K562 (cell line): ENCODE data around the gene CHTOP. TPM values are rescaled to one million over a fixed set of nuclear protein-coding genes. Genes with fewer than 3 reads are reported as not detected.

Source experiments
- ATAC-seq: fragments of 200-7000 bp; cut with Tn5 transposase; 3 replicates; pipeline ENCODE4 v1.9.1; 2020; ENCODE audit warnings: moderate library complexity
- BruUV-seq: library from RNA; stranded (reverse); fragments of 400-500 nt; replicated peaks from 2 replicates; lab custom pipeline; 2021; lab: Mats Ljungman, UMichigan
- CTCF ChIA-PET: fragments of 300-600 bp; formaldehyde crosslinking; extraction: SDS; loops from one replicate; lab custom pipeline; 2021; ENCODE audit warnings: low intra/inter-chr PET ratio; lab: Yijun Ruan, JAX
- POLR2A ChIA-PET: fragments of 300-600, 350-650 bp; sonication (Branson Sonifier 250); formaldehyde crosslinking; extraction: SDS; loops from one replicate; lab custom pipeline; 2021; ENCODE audit warnings: antibody characterized with exemption, inconsistent platforms; lab: Yijun Ruan, JAX
- DNase-seq, 4 experiments: peaks; one replicate each; pipeline versions ENCODE4 v3.0.0 to v3.0.0-alpha.2; 2011 to 2018; ENCODE audit warnings: low spot score in 3 of 4, mixed read lengths in 3 of 4; ENCODE audit errors: extremely low read depth in 1 of 4
- FAIRE-seq: peaks from 2 replicates; lab custom pipeline; 2011; peaks lifted over from hg19 to GRCh38; lab: Jason Lieb, UNC
- H2AFZ ChIP-seq: 2 replicates; pipeline ENCODE4 v1.6.0; 2011; ENCODE audit warnings: low read depth, low read length, control low read depth, inconsistent platforms
- H3K27ac ChIP-seq: fragments of 200-600 bp; 3 replicates; pipeline ENCODE4 v1.8.0; 2011; ENCODE audit warnings: low read depth, mild to moderate bottlenecking, control low read depth, inconsistent platforms, low read length, moderate library complexity, mixed read lengths; ENCODE audit errors: extremely low read depth
- H3K27me3 ChIP-seq, 2 experiments: fragments of 300-600 bp in 1 of 2; 2 replicates in 1 of 2; 3 replicates in 1 of 2; pipeline versions ENCODE4 v1.6.0 to v1.8.0; 2011; ENCODE audit warnings: inconsistent platforms in 2 of 2, low read length in 2 of 2, mild to moderate bottlenecking in 1 of 2, mixed read lengths in 1 of 2, moderate library complexity in 1 of 2; ENCODE audit not compliant: control insufficient read depth in 2 of 2, insufficient read depth in 2 of 2
- H3K36me3 ChIP-seq: fragments of 300-600 bp; 3 replicates; pipeline ENCODE4 v1.8.0; 2011; ENCODE audit warnings: mild to moderate bottlenecking, low read length, inconsistent platforms; ENCODE audit not compliant: control insufficient read depth, insufficient read depth
- H3K4me1 ChIP-seq, 2 experiments: fragments of 200-600 bp in 1 of 2; replicated peaks in 1 of 2; 2 replicates in 1 of 2; 3 replicates in 1 of 2; pipeline versions ENCODE4 v1.5.1 to v1.8.0; 2011; ENCODE audit warnings: inconsistent platforms in 2 of 2, low read length in 2 of 2, mild to moderate bottlenecking in 1 of 2, mixed read lengths in 1 of 2, moderate library complexity in 1 of 2; ENCODE audit not compliant: control insufficient read depth in 2 of 2, insufficient read depth in 2 of 2
- H3K4me2 ChIP-seq: 2 replicates; pipeline ENCODE4 v1.6.1; 2011; ENCODE audit warnings: low read length, control low read depth, inconsistent platforms, mixed read lengths; ENCODE audit not compliant: insufficient read depth
- H3K4me3 ChIP-seq: fragments of 200-600 bp; sonication (generic), shearing (Covaris generic); 2 replicates; pipeline ENCODE4 v1.5.1; 2016; ENCODE audit warnings: control low read depth, inconsistent platforms
- H3K79me2 ChIP-seq: fragments of 200-600 bp; 3 replicates; pipeline ENCODE4 v1.8.0; 2011; ENCODE audit warnings: low read length, inconsistent platforms; ENCODE audit not compliant: control insufficient read depth, insufficient read depth
- H3K9ac ChIP-seq, 2 experiments: 2 replicates each; pipeline versions ENCODE4 v1.6.0 to v1.6.1; 2011; ENCODE audit warnings: low read depth in 2 of 2, low read length in 2 of 2, control low read depth in 1 of 2, inconsistent platforms in 1 of 2, mild to moderate bottlenecking in 1 of 2, mixed read lengths in 1 of 2; ENCODE audit not compliant: insufficient read depth in 1 of 2
- H3K9me1 ChIP-seq: one replicate; pipeline ENCODE4 v1.6.0; 2011; ENCODE audit warnings: inconsistent platforms, mild to moderate bottlenecking, low read length, moderate library complexity; ENCODE audit not compliant: control insufficient read depth, insufficient read depth
- H3K9me3 ChIP-seq: replicated peaks from 2 replicates; pipeline ENCODE4 v1.5.1; 2011; ENCODE audit warnings: low read depth, low read length, inconsistent platforms; ENCODE audit not compliant: control insufficient read depth, insufficient read depth
- H4K20me1 ChIP-seq: replicated peaks from 2 replicates; pipeline ENCODE4 v1.6.1; 2011; ENCODE audit warnings: low read length, inconsistent platforms, mixed read lengths; ENCODE audit not compliant: control insufficient read depth, insufficient read depth
- BCOR ChIP-seq: fragments of 450-650 bp; IDR thresholded peaks from 2 replicates; pipeline ENCODE4 v1.6.1; 2016
- BHLHE40 ChIP-seq: IDR thresholded peaks from 2 replicates; pipeline ENCODE4 v1.6.1; 2011; ENCODE audit warnings: low read length, improper control_type of control experiment
- BRD9 ChIP-seq: fragments of 450-650 bp; IDR thresholded peaks from 2 replicates; pipeline ENCODE4 v1.6.1; 2018; ENCODE audit warnings: low read depth; ENCODE audit not compliant: partially characterized antibody
- CEBPG ChIP-seq, 3 experiments: fragments of 200-800 bp in 1 of 3; sonication (Bioruptor generic) in 1 of 3; sonication (generic) in 1 of 3; formaldehyde crosslinking in 1 of 3; IDR thresholded peaks in 2 of 3; conservative IDR thresholded peaks in 1 of 3; 2 replicates each; pipeline versions ENCODE4 v1.6.1 to v1.8.0; 2016 to 2022; ENCODE audit warnings: missing compliant biosample characterization in 2 of 3, missing genetic modification characterization in 2 of 3, mild to moderate bottlenecking in 1 of 3, missing genetic modification reagents in 1 of 3
- CHD1 ChIP-seq: fragments of 200-600 bp; sonication (generic); IDR thresholded peaks from one replicate; pipeline ENCODE4 v1.6.1; 2012; ENCODE audit warnings: mild to moderate bottlenecking, moderate library complexity, low read length, inconsistent platforms
- DPF2 ChIP-seq: fragments of 450-650 bp; IDR thresholded peaks from 2 replicates; pipeline ENCODE4 v1.6.1; 2016
- EHMT2 ChIP-seq: fragments of 450-650 bp; IDR thresholded peaks from 2 replicates; pipeline ENCODE4 v1.6.1; 2018; ENCODE audit warnings: antibody characterized with exemption
- FOXK1 ChIP-seq: sonication (generic); formaldehyde crosslinking; IDR thresholded peaks from 2 replicates; pipeline ENCODE4 v1.8.0; 2022; ENCODE audit warnings: missing genetic modification reagents, mild to moderate bottlenecking, borderline replicate concordance
- IFI16 ChIP-seq: fragments of 250-450 bp; sonication (Bioruptor Pico); IDR thresholded peaks from 2 replicates; pipeline ENCODE4 v2.1.2; 2022; ENCODE audit warnings: mild to moderate bottlenecking, inconsistent platforms
- ILK ChIP-seq: fragments of 450-650 bp; IDR thresholded peaks from 2 replicates; pipeline ENCODE4 v1.6.1; 2016; ENCODE audit warnings: missing genetic modification characterization, low read depth, mild to moderate bottlenecking, missing compliant biosample characterization, moderate library complexity, borderline replicate concordance
- KDM1A ChIP-seq, 2 experiments: fragments of 450-650 bp; IDR thresholded peaks; 2 replicates each; pipeline ENCODE4 v1.6.1; 2016; ENCODE audit warnings: mild to moderate bottlenecking in 2 of 2
- MAFK ChIP-seq: IDR thresholded peaks from 2 replicates; pipeline ENCODE4 v1.6.1; 2011; ENCODE audit warnings: low read length, improper control_type of control experiment
- MCM5 ChIP-seq: fragments of 450-650 bp; IDR thresholded peaks from 2 replicates; pipeline ENCODE4 v1.6.1; 2016; ENCODE audit warnings: low read depth
- MNT ChIP-seq, 2 experiments: fragments of 450-650 bp; conservative IDR thresholded peaks; 2 replicates each; pipeline ENCODE4 v1.6.1; 2017; ENCODE audit warnings: mild to moderate bottlenecking in 2 of 2, moderate library complexity in 2 of 2
- NFIX ChIP-seq: fragments of 250-450 bp; sonication (Bioruptor Pico); IDR thresholded peaks from 2 replicates; pipeline ENCODE4 v1.4.0; 2020; ENCODE audit warnings: low read depth, mild to moderate bottlenecking, moderate library complexity
- SAFB2 ChIP-seq: fragments of 200-400 bp; formaldehyde crosslinking; IDR thresholded peaks from 2 replicates; pipeline ENCODE4 v1.6.1; 2018; ENCODE audit warnings: borderline replicate concordance, low read length, low read depth, moderate library complexity; ENCODE audit not compliant: severe bottlenecking
- SOX6 ChIP-seq: fragments of 450-650 bp; IDR thresholded peaks from 2 replicates; pipeline ENCODE4 v1.6.1; 2014; ENCODE audit warnings: mild to moderate bottlenecking
- ZBTB33 ChIP-seq: sonication (generic); formaldehyde crosslinking; IDR thresholded peaks from 2 replicates; pipeline ENCODE4 v1.8.1; 2023; ENCODE audit warnings: mild to moderate bottlenecking, missing genetic modification reagents
- ZNF79 ChIP-seq: fragments of 250-450 bp; sonication (Bioruptor Pico); IDR thresholded peaks from 2 replicates; pipeline ENCODE4 v1.4.0; 2020; ENCODE audit warnings: low read depth, mild to moderate bottlenecking, moderate library complexity
- WGBS: fragments of 100-300 bp; shearing (Covaris generic); methylation state at CpG from one replicate; pipeline ENCODE4 v1.1.6; 2016; ENCODE audit warnings: low coverage, mixed read lengths; ENCODE audit not compliant: insufficient coverage; ENCODE audit errors: missing lambda C conversion rate; 5-methylcytosine and 5-hydroxymethylcytosine counted together
- in situ Hi-C: fragments of 300-500 bp; cut with MboI; formaldehyde crosslinking; loops from 4 replicates; pipeline ENCODE4 v1.15.0; 2018; ENCODE audit warnings: inconsistent platforms, mixed read lengths
- intact Hi-C: fragments of 100-400 bp; cut with micrococcal nuclease; formaldehyde crosslinking; loops from 2 replicates; pipeline ENCODE4 v1.14.2; 2022
- polyA plus RNA-seq, 8 experiments: library from polyadenylated mRNA; depleted of rRNA in 4 of 8; stranded (reverse) in 5 of 8; unstranded in 3 of 8; fragments of >200 nt; fragmentation: Nextera tagmentation in 2 of 8; fragmentation: Illumina TruSeq in 1 of 8; extraction: Ambion mirVana in 2 of 8; extraction: Trizol in 1 of 8; gene quantifications; 2 replicates each; pipeline versions ENCODE4 v1.2.1 to v1.2.3, GENCODE V29; 2011 to 2014; ENCODE audit warnings: inconsistent platforms in 1 of 8, missing spikeins in 1 of 8
- total RNA-seq, 7 experiments: library from RNA; depleted of rRNA in 6 of 7; stranded (reverse); fragments of >200 nt in 6 of 7; fragmentation: Illumina TruSeq in 2 of 7; extraction: Trizol in 2 of 7; gene quantifications; 2 replicates each; pipeline versions ENCODE4 v1.2.1 to v1.2.3, GENCODE V29; 2011 to 2021; ENCODE audit warnings: low replicate concordance in 1 of 7

The CHTOP gene
- total and polyA plus RNA-seq, 9 of the 15 experiments (the other 6 are each of a cell fraction or from before 2014, with no cell fraction given) = 10.2 to 91.8 (median 60.8) TPM

- ATAC-seq (peak; percentile 18), FAIRE-seq (no peak), DNase-seq (peak; percentile 30 to 49 (median 42))
- no TSS peak for BruUV-seq
- in situ Hi-C loops (no loop called here), intact Hi-C loops (loop anchor here (5.0 kb wide), 1 partner anchor 101 kb away; no protein-coding TSS in a partner anchor)
- ChIA-PET CTCF (interaction anchor here (0.7 kb wide), 1 partner anchor 123 kb away, joined by 4 read pairs; no protein-coding TSS in a partner anchor), POLR2A (interaction anchor here (0.8 to 11.6 kb wide), 16 partner anchors 9 to 693 kb away, joined by 3 to 205 read pairs (median 4); partner anchors contain the start of gene SNAPIN)
- no peaks in the 10 kb centered on the region for H3K27me3 ChIP-seq
- H3K4me1 ChIP-seq = peaks cover 24 to 28% of the 10 kb centered on the region in 2 experiments
- peak overlapping the region; percentile 89 for H3K4me3 ChIP-seq
- no peaks in the 10 kb centered on the region; the same call in 1 of the 2 replicates for H4K20me1 ChIP-seq
- peak overlapping the region; percentile 100 for H3K9ac ChIP-seq
- H3K9me1 ChIP-seq = no peaks in the 10 kb centered on the region
- H3K79me2 ChIP-seq = peaks cover 44% of the 10 kb centered on the region
- H3K27ac ChIP-seq = peak overlapping the region; percentile 98
- H3K4me2 ChIP-seq = peak overlapping the region; percentile 88
- WGBS = 20% methylated on average over 18 of the region's 18 CpGs
- no peaks in the 10 kb centered on the region for H3K9me3 ChIP-seq
- H3K36me3 ChIP-seq = peaks cover 27% of the 10 kb centered on the region
- peak overlapping the region; percentile 81 for H2AFZ ChIP-seq
- no peak for TF ChIP-seq MNT (conservative IDR thresholded peaks at IDR 0.05)
- TF ChIP-seq FOXK1 (CRISPR knock-in tag) = no peak; the same call in none of the 2 replicates
- no peak for TF ChIP-seq IFI16 (CRISPR knock-in tag)
- TF ChIP-seq ZNF79 = no peak
- TF ChIP-seq SOX6 = no peak
- TF ChIP-seq BCOR = peak; percentile 85
- no peak for TF ChIP-seq EHMT2
- TF ChIP-seq BHLHE40 = no peak
- no peak for TF ChIP-seq SAFB2
- 0 out of 4 replicates have a peak, but pooled peaks of 1 of the 2 experiments have one; percentile 12 for TF ChIP-seq KDM1A (IDR thresholded peaks at IDR 0.05)
- no peak for TF ChIP-seq ILK (tag)
- TF ChIP-seq MAFK = no peak
- peak; percentile 59; the same call in 1 of the 2 replicates for TF ChIP-seq ZBTB33 (CRISPR knock-in tag)
- no peak for TF ChIP-seq NFIX (CRISPR knock-in tag)
- TF ChIP-seq DPF2 = peak; percentile 35; the same call in 1 of the 2 replicates
- TF ChIP-seq MCM5 = no peak
- no peak for TF ChIP-seq CEBPG (CRISPR knock-in tag; IDR thresholded peaks at IDR 0.05)
- TF ChIP-seq CEBPG (tag; conservative IDR thresholded peaks at IDR 0.05 in 1 of 2, IDR thresholded peaks at IDR 0.05 in 1 of 2) = no peak
- TF ChIP-seq CHD1 = no peak
- peak; percentile 39 for TF ChIP-seq BRD9
These were observed 609 bp upstream of the CHTOP start for GRCh38 chr1:153633161-153633753.
